Stimulated activated CD8-positive, alpha-beta memory T cell treated with anti-CD3 and anti-CD28 coated beads, Interleukin-15, amount 100 ng/mL, for 4 hours (primary cell): ENCODE measurements around the gene TSPY8.
"Not testable (repeated sequence)": the region's sequence is repeated elsewhere in the genome, so short reads cannot be mapped to it uniquely, and the experiment has no call there.

Experiments used
- DNase-seq, 2 donors: peaks; one replicate each; pipeline ENCODE4 v3.0.0-alpha.2; 2020; ENCODE audit warnings: low read depth in 2 of 2

The TSPY8 gene, protein sequence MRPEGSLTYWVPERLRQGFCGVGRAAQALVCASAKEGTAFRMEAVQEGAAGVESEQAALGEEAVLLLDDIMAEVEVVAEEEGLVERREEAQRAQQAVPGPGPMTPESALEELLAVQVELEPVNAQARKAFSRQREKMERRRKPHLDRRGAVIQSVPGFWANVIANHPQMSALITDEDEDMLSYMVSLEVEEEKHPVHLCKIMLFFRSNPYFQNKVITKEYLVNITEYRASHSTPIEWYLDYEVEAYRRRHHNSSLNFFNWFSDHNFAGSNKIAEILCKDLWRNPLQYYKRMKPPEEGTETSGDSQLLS

DNA sequence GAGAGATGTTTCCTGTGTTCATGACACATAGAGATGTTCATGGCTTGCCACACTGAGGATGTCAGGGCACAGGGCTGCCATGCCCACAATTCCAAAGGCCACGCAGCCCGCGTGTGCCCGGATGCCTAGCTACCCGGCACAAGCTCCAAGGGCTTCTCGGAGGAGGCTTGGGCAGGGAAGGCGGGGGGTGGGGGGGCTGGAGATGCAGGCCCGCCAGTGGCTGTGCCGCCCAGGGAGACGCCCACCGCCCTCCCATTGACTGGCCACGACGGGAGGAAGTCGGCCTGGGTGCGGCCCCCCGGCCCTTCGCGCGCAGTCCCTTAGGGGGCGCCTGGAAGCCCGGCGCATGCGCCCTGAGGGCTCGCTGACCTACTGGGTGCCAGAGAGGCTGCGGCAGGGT lies at the start of gene TSPY8:
TSPY8 (plus strand) TSS at position 301 of the 400 bp plus-strand sequence; CDS start at position 347, 46 bp downstream.
- not testable (repeated sequence) for DNase-seq

DNA sequence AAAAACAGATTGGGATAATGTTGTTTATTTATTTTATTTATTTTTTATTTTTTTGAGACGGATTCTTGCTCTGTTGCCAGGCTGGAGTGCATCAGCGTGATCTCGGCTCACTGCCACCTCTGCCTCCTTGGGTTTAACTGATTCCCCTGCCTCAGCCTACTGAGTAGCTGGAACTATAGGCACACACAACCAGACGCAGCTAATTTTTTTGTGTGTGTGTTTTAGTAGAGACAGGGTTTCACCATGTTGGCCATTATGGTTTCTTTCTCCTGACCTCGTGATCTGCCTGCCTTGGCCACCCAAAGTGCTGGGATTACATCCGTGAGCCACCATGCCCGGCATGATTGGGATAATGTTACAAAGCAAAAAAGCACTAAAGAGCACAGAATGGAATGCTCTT lies 36.6 kb upstream of the TSPY8 start:
- DNase-seq, result no peak

DNA sequence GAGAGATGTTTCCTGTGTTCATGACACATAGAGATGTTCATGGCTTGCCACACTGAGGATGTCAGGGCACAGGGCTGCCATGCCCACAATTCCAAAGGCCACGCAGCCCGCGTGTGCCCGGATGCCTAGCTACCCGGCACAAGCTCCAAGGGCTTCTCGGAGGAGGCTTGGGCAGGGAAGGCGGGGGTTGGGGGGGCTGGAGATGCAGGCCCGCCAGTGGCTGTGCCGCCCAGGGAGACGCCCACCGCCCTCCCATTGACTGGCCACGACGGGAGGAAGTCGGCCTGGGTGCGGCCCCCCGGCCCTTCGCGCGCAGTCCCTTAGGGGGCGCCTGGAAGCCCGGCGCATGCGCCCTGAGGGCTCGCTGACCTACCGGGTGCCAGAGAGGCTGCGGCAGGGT lies 20.4 kb upstream of the TSPY8 start, which contains the start of gene TSPY4:
TSPY4 (plus strand) TSS at position 301 of the 400 bp plus-strand sequence; CDS start at position 347, 46 bp downstream.
- DNase-seq, result not testable (repeated sequence)

DNA sequence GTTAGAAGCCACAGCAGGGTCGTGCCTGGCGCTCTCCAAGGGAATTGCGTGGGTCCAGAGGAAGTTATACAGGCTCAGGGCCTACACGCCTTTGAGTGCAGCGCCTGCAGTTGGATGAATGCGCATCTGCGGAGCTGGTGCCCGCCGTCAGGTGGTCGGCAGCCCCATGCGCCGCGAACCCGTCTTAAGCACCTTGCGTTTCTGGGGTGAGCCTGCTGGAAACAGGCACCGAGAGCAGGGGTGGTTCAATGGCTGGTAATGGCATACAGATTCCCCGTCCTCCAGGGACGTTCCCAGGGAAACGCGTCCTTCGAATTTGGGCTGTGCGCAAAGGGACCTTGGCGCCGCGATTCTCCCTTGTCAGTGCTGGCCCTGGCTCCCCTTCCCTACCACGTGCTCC lies 38.9 kb downstream of the TSPY8 start:
- DNase-seq, result not testable (repeated sequence)

DNA sequence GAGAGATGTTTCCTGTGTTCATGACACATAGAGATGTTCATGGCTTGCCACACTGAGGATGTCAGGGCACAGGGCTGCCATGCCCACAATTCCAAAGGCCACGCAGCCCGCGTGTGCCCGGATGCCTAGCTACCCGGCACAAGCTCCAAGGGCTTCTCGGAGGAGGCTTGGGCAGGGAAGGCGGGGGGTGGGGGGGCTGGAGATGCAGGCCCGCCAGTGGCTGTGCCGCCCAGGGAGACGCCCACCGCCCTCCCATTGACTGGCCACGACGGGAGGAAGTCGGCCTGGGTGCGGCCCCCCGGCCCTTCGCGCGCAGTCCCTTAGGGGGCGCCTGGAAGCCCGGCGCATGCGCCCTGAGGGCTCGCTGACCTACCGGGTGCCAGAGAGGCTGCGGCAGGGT lies 40.5 kb downstream of the TSPY8 start, which contains the start of gene TSPY3:
TSPY3 (plus strand) TSS at position 301 of the 400 bp plus-strand sequence; CDS start at position 347, 46 bp downstream.
- not testable (repeated sequence) for DNase-seq
